ENCODE measurements around the gene ABI3.

- TF ChIP-seq EZH2phosphoT487 (IDR thresholded peaks at IDR 0.05; ENCODE audit: low read depth) (no peak), CTCF (IDR thresholded peaks at IDR 0.05; ENCODE audit: low read depth, low read length) (no peak)
Observed at GRCh38 chr17:49210158-49211029, at the start of gene ABI3, which contains the start of gene GNGT2.
